Measurements from ENCODE around the gene PPM1E. TPM values are rescaled to one million over a fixed set of nuclear protein-coding genes. Genes with fewer than 3 reads are reported as not detected.
A peak's percentile ranks its signal among the peaks of the same experiment; 100 is the strongest.

The PPM1E gene
- total RNA-seq, 4 donors from 2014 or later, result 0.42 to 0.91 (median 0.67) TPM

DNA sequence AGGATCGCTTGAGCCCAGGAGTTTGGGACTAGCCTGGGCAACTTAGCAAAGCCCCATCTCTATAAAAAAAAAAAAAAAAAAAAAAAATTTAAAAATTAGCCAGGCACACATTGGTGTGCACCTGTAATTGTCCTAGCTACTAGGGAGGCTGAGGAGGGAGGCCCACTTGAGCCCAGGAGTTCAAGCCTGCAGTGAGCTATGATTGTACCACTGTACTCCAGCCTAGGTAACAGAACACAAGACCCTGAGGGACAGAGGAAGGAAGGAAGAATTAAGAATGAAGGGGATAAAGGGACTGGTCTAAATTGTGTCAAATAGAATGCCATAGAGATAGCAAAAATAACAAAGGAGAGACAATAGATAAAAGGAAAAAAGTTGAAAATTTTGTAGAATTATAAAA lies 248.2 kb downstream of the PPM1E start:
- TF ChIP-seq, protein P1, sequence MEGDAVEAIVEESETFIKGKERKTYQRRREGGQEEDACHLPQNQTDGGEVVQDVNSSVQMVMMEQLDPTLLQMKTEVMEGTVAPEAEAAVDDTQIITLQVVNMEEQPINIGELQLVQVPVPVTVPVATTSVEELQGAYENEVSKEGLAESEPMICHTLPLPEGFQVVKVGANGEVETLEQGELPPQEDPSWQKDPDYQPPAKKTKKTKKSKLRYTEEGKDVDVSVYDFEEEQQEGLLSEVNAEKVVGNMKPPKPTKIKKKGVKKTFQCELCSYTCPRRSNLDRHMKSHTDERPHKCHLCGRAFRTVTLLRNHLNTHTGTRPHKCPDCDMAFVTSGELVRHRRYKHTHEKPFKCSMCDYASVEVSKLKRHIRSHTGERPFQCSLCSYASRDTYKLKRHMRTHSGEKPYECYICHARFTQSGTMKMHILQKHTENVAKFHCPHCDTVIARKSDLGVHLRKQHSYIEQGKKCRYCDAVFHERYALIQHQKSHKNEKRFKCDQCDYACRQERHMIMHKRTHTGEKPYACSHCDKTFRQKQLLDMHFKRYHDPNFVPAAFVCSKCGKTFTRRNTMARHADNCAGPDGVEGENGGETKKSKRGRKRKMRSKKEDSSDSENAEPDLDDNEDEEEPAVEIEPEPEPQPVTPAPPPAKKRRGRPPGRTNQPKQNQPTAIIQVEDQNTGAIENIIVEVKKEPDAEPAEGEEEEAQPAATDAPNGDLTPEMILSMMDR (IDR thresholded peaks at IDR 0.05), result no peak
- TF ChIP-seq POLR2AphosphoS5 (IDR thresholded peaks at IDR 0.05) (no peak), POLR2A (IDR thresholded peaks at IDR 0.05; ENCODE audit: low read depth) (no peak), EP300 (IDR thresholded peaks at IDR 0.05) (no peak)
- no peak for DNase-seq (ENCODE audit: extremely low spot score)
- Histone ChIP-seq H3K27ac (replicated peaks in 1 of 4) (no peak overlapping the region), H3K27me3 (no peaks in the 10 kb centered on the region), H3K36me3 (peaks cover 6 to 38% (median 19%) of the 10 kb centered on the region in 4 donors), H3K9me3 (no peaks in the 10 kb centered on the region), H3K4me3 (no peak overlapping the region), H3K4me1 (no peaks in the 10 kb centered on the region)
- WGBS, result 94% methylated on average over 1 of the region's 1 CpG
- intact Hi-C loops (cut with DNase I), result loop anchor here (2.0 to 5.0 kb wide), 2 partner anchors 417 to 485 kb away; no protein-coding TSS in a partner anchor

DNA sequence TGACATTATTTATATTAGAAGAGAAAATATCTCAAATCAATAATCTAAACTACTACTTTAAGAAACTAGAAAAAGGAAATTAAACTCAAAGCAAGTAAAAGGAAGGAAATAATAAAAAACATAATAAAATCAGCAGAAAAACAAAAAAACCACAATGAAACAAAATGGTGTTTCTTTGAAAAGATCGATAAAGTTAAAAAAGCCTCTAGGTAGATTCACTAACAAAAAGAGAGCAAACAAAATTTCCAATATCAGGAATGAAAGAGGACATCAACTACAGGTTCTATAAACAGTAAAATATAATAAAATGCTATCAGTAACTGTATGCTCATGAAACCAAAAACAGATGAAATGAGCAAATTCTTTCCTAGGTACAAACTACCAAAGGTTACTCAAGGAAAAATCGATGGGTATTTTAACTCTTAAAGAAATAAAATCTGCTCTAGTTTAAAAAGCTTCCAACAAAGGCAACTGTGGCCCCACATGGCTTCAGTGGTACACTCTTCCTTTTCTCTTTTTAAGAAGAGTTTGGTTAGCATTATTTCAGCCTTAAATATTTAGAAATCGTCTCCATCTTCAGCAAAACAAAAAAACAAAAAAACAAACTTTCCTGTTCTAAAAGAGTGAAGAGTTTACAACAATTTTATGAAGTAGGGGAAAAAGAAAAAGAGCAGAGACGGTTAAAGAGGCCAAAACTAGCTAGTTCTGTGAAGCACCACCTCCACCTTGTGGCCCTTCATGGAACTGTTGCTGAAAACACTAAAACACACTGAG lies 248.9 kb downstream of the PPM1E start:
- H3K27me3 ChIP-seq, result no peaks in the 10 kb centered on the region
- H3K4me3 ChIP-seq, result no peak overlapping the region
- H3K36me3 ChIP-seq, result peaks cover 1 to 36% (median 17%) of the 10 kb centered on the region in 4 donors
- no peak for DNase-seq (ENCODE audit: extremely low spot score)
- H3K9me3 ChIP-seq, result no peaks in the 10 kb centered on the region
- 22% methylated on average over 4 of the region's 4 CpGs for WGBS
- intact Hi-C loops (cut with DNase I), result loop anchor here (2.0 to 5.0 kb wide), 3 partner anchors 292 to 486 kb away; no protein-coding TSS in a partner anchor
- no peaks in the 10 kb centered on the region for H3K4me1 ChIP-seq
- H3K27ac ChIP-seq (replicated peaks in 1 of 4), result no peak overlapping the region
- TF ChIP-seq, protein P1 (IDR thresholded peaks at IDR 0.05), result peak; percentile 92 to 94 (median 93)
- no peak for TF ChIP-seq EP300 (IDR thresholded peaks at IDR 0.05)

DNA sequence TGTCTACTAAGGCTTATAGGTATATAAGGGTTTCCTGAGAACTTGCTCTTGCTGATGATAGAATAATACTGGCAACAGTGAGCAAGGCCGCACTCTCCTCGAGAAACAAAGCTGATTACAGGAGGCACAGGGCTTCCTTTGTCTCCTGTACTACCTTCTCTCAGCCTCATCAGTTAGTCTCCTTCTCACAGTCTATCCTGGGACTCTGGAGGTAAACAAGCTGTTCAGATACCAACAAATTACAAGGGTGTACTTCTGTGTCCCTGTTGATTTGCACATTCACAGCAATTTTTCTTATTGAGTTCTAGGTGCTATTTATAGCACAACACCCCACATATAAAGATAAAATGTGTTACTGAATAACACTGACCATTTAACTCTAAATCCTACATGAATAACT lies 252.3 kb downstream of the PPM1E start:
- H3K4me3 ChIP-seq, result no peak overlapping the region
- no peak overlapping the region for H3K27ac ChIP-seq (replicated peaks in 1 of 4)
- H3K4me1 ChIP-seq, result no peaks in the 10 kb centered on the region
- intact Hi-C loops (cut with DNase I), result loop anchor here (5.0 kb wide), 1 partner anchor 296 kb away; no protein-coding TSS in a partner anchor
- TF ChIP-seq POLR2AphosphoS5 (IDR thresholded peaks at IDR 0.05) (no peak), EP300 (IDR thresholded peaks at IDR 0.05) (no peak), POLR2A (IDR thresholded peaks at IDR 0.05; ENCODE audit: low read depth) (no peak)
- TF ChIP-seq, protein P1 (IDR thresholded peaks at IDR 0.05), result no peak
- WGBS, result 79% methylated on average over 2 of the region's 2 CpGs
- no peaks in the 10 kb centered on the region for H3K9me3 ChIP-seq
- H3K36me3 ChIP-seq, result peaks cover 14 to 42% (median 26%) of the 10 kb centered on the region in 4 donors
- DNase-seq (ENCODE audit: extremely low spot score), result no peak
- H3K27me3 ChIP-seq, result no peaks in the 10 kb centered on the region

DNA sequence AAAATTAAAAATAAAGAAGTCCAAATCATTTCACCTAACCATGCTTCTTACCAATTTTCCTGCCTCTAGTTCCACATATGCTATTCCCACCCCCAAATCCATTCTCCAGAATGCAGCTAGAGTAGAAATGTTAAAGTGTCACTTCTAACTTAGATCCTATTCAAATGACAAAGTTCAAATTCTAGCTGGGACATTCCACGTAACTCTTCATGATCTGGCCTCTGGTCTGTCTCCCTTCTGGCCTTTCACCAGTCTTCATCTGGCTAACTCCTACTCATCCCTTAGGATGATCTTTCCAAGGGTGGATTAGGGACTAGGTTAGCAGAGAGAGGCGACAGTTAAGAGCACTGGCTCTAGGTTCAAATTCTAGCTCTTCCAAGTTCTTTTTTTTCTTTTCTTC lies 253.1 kb downstream of the PPM1E start:
- no peaks in the 10 kb centered on the region for H3K4me1 ChIP-seq
- no peak for DNase-seq (ENCODE audit: extremely low spot score)
- WGBS, result 93% methylated on average over 2 of the region's 2 CpGs
- no peaks in the 10 kb centered on the region for H3K9me3 ChIP-seq
- H3K4me3 ChIP-seq, result no peak overlapping the region
- no peaks in the 10 kb centered on the region for H3K27me3 ChIP-seq
- H3K36me3 ChIP-seq, result peaks cover 17 to 48% (median 29%) of the 10 kb centered on the region in 4 donors
- no peak overlapping the region for H3K27ac ChIP-seq (replicated peaks in 1 of 4)
- TF ChIP-seq EP300 (IDR thresholded peaks at IDR 0.05) (no peak), POLR2A (IDR thresholded peaks at IDR 0.05; ENCODE audit: low read depth) (no peak), POLR2AphosphoS5 (IDR thresholded peaks at IDR 0.05) (no peak)
- TF ChIP-seq, protein P1 (IDR thresholded peaks at IDR 0.05), result no peak
- intact Hi-C loops (cut with DNase I), result loop anchor here (5.0 kb wide), 1 partner anchor 296 kb away; no protein-coding TSS in a partner anchor

Data from esophagus muscularis mucosa (tissue), 4 donors.